ENCODE measurements around the gene CDC14B.

- TF ChIP-seq TCF12 (IDR thresholded peaks at IDR 0.05; ENCODE audit: low read depth) (no peak), REST (IDR thresholded peaks at IDR 0.05; ENCODE audit: low read depth) (no peak), FOXM1 (IDR thresholded peaks at IDR 0.05; ENCODE audit: borderline replicate concordance, low read depth) (no peak), CREB1 (IDR thresholded peaks at IDR 0.05; ENCODE audit: low read depth) (no peak), EP300 (IDR thresholded peaks at IDR 0.05; ENCODE audit: borderline replicate concordance) (no peak), USF1 (IDR thresholded peaks at IDR 0.05) (no peak), YY1 (IDR thresholded peaks at IDR 0.05; ENCODE audit: low read depth) (no peak), TAF1 (IDR thresholded peaks at IDR 0.05; ENCODE audit: low read depth) (no peak), MAX (IDR thresholded peaks at IDR 0.05) (no peak), RAD21 (IDR thresholded peaks at IDR 0.05; ENCODE audit: low read depth) (no peak)
These were observed 123.1 kb downstream of the CDC14B start for GRCh38 chr9:96496368-96497116.
